ENCODE results near the gene CRTAC1.

The CRTAC1 gene

GRCh38 chr10:97865488-97865887 lies 164.9 kb downstream of the CRTAC1 start:
- TF ChIP-seq, protein P1, sequence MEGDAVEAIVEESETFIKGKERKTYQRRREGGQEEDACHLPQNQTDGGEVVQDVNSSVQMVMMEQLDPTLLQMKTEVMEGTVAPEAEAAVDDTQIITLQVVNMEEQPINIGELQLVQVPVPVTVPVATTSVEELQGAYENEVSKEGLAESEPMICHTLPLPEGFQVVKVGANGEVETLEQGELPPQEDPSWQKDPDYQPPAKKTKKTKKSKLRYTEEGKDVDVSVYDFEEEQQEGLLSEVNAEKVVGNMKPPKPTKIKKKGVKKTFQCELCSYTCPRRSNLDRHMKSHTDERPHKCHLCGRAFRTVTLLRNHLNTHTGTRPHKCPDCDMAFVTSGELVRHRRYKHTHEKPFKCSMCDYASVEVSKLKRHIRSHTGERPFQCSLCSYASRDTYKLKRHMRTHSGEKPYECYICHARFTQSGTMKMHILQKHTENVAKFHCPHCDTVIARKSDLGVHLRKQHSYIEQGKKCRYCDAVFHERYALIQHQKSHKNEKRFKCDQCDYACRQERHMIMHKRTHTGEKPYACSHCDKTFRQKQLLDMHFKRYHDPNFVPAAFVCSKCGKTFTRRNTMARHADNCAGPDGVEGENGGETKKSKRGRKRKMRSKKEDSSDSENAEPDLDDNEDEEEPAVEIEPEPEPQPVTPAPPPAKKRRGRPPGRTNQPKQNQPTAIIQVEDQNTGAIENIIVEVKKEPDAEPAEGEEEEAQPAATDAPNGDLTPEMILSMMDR (conservative IDR thresholded peaks at IDR 0.05; ENCODE audit: low read depth, low read length), result no peak

DNA sequence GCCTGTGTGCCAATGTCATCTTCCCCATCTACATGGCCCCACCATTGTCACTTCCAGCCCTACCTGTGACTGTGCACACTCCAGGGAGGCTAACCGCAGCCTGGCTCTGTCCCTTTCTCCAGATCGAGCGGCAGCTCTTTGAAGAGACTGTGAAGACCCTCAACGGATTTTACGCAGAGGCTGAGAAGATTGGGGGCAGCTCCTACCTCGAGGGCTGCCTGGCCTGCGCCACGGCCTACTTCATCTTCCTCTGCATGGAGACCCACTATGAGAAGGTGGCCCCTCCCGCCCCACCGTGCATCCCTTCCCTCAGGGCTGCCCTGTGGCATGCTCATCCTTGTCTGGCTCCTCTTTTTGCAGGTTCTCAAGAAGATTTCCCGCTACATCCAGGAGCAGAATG lies 166.6 kb downstream of the CRTAC1 start:
- no peak for DNase-seq (ENCODE audit: low read depth)
- H3K4me3 ChIP-seq (ENCODE audit: low read depth, low read length), result no peak overlapping the region
- TF ChIP-seq, protein P1 (conservative IDR thresholded peaks at IDR 0.05; ENCODE audit: low read depth, low read length), result no peak

More at GRCh38 chr10:97865488-97865887, 164.9 kb downstream of the CRTAC1 start:
- H3K4me3 ChIP-seq (ENCODE audit: low read depth, low read length), result no peak overlapping the region
- DNase-seq (ENCODE audit: low read depth), result no peak

DNA sequence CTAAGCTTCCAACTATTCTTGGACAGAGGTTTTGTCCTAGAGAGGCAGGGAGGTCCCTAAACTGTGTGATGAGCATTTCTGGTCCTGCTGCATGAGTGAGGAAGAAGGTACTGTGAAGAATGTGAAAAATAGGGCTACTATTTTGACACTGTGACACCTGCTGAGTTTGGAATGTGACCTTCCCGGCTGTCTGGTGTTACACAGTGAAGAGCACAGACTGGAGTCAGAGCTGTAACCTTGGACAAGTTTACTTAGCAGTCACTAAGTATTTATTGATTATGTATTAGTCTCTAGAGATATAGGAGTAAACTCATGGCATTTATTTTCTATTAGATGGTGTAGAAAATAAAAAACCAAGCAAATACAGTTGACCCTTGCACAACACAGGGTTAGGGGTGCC lies 168.5 kb downstream of the CRTAC1 start:
- TF ChIP-seq, protein P1 (conservative IDR thresholded peaks at IDR 0.05; ENCODE audit: low read depth, low read length), result no peak
- H3K4me3 ChIP-seq (ENCODE audit: low read depth, low read length), result no peak overlapping the region
- peak; percentile 12 for DNase-seq (ENCODE audit: low read depth)

DNA sequence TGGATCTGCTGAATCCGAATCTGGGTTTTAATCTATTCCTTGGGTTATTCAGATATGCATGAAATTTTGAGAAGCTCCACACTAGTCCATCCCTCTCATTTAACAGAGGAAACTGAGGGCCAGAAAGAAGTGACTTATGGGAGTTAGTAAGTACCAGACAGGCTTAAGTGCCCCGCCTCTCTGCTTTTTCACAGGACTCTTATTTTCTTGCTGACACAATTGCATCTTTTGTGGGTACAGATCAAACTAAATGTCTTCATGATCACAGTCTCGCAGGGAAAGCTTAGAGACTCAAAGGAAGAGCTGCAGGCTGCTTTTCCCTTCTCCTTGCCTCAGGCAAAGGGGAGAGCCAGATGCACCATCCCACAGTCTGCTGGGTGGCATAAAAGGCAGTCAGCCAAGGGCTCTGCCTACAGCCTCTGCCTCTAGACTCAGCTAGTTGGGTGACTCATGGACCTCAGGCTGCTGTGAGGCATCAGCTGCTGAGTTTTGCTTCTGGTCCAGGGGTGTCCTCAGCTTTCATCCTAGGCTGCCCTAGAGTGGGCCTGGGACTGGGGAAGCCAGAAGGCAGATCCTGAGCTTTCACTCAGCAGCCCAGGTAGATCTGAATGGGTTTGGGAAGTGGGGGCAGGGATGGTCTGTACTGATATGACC lies 169.2 kb downstream of the CRTAC1 start:
- H3K4me3 ChIP-seq (ENCODE audit: low read depth, low read length), result no peak overlapping the region
- TF ChIP-seq, protein P1 (conservative IDR thresholded peaks at IDR 0.05; ENCODE audit: low read depth, low read length), result no peak
- peak; percentile 45 for DNase-seq (ENCODE audit: low read depth)

DNA sequence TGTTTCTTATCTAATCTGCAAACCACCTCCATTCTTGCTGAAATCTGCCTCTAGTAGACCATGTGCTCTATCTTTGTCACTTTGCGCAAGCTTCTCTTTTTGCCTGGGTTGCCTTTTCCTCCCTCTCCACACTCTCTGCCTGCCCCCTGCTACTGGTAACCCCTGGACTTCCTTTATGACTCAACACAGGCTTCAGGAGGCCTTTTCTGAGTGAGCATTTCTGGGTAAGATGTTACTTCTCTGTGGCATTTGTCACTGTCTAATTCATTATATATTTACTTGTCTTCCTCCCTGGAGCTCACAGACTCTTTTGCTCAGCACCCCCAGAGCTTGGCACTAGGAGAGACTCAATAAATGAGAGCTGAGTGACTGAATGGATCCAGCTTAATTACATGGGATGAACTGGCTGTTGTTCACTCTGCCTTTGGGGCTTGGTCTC lies 172.4 kb downstream of the CRTAC1 start:
- H3K4me3 ChIP-seq (ENCODE audit: low read depth, low read length), result no peak overlapping the region
- peak; percentile 33 for DNase-seq (ENCODE audit: low read depth)
- TF ChIP-seq, protein P1 (conservative IDR thresholded peaks at IDR 0.05; ENCODE audit: low read depth, low read length), result no peak

- DNase-seq (ENCODE audit: low read depth), result no peak
- no peak overlapping the region for H3K4me3 ChIP-seq (ENCODE audit: low read depth, low read length)
- TF ChIP-seq, protein P1 (conservative IDR thresholded peaks at IDR 0.05; ENCODE audit: low read depth, low read length), result no peak
These were observed 175.7 kb downstream of the CRTAC1 start for GRCh38 chr10:97854743-97855142.

DNA sequence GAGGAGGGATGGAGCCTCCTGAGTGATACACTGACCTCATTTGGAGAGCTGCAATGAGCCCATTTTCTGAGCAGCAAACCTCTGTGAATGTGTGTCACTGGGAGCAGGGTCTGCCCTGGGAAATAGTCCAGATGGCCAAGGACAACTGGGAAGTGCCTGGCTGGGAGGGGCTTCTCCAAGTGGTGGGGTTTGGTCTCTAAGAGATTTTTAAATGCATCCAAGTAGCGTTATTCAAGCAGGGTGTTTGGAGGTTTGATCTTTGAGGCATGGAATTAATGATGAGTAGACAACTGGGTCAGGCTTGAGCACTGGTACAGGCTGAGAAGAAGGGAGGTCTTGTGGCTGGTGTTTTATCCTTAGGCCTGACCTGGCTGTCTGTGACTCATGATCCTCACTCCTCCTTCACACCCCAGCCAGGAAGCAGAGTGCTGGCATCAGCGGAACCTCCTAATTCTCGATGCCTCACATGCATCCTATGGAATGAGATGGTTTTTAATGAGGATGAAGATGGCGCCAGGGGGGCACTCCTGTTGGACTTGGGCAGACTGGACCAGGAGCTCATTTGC lies 177.5 kb downstream of the CRTAC1 start:
- no peak overlapping the region for H3K4me3 ChIP-seq (ENCODE audit: low read depth, low read length)
- TF ChIP-seq, protein P1 (conservative IDR thresholded peaks at IDR 0.05; ENCODE audit: low read depth, low read length), result no peak
- no peak for DNase-seq (ENCODE audit: low read depth)
